Stimulated activated CD4-positive, alpha-beta T cell treated with anti-CD3 and anti-CD28 coated beads, Interleukin-1b, Interleukin-23, amount 100 ng/mL, for 24 hours (primary cell): ENCODE measurements around the gene UBE2Q1.

Experiments
- DNase-seq, 4 experiments: peaks; one replicate each; pipeline ENCODE4 v3.0.0-alpha.2; 2020; ENCODE audit warnings: low read depth in 4 of 4, low spot score in 1 of 4

Gene UBE2Q1

GRCh38 chr1:154512760-154513159, 45.7 kb downstream of the UBE2Q1 start:
- DNase-seq = no peak

- DNase-seq = no peak
Observed at GRCh38 chr1:154503898-154504297, 54.6 kb downstream of the UBE2Q1 start.

GRCh38 chr1:154502744-154503115, 55.7 kb downstream of the UBE2Q1 start:
- no peak for DNase-seq

GRCh38 chr1:154502066-154502743, 56.3 kb downstream of the UBE2Q1 start, which contains the start of the genes SHE and TDRD10:
Gene SHE (minus strand): TSS chr1:154502412. CDS start chr1:154502026, 386 bp downstream.
Gene TDRD10 (plus strand): TSS chr1:154502219. CDS start chr1:154506904, 4,685 bp downstream.
- DNase-seq = no peak

GRCh38 chr1:154501423-154502065, 56.9 kb downstream of the UBE2Q1 start:
- DNase-seq = no peak

GRCh38 chr1:154500533-154500932, 57.9 kb downstream of the UBE2Q1 start:
- DNase-seq = no peak

GRCh38 chr1:154499446-154499845, 59.0 kb downstream of the UBE2Q1 start:
- no peak for DNase-seq
